Measurements from ENCODE around the gene MAB21L4.

GRCh38 chr2:240850756-240851077 is 45.2 kb downstream of the MAB21L4 start:
- no peak for TF ChIP-seq CTCF (IDR thresholded peaks at IDR 0.05)
- no peak for TF ChIP-seq POLR2AphosphoS5 (IDR thresholded peaks at IDR 0.05; ENCODE audit: low read depth, low read length)
- TF ChIP-seq USF2 (IDR thresholded peaks at IDR 0.05; ENCODE audit: borderline replicate concordance, low read depth, low read length), result no peak
- no peak for TF ChIP-seq EP300 (IDR thresholded peaks at IDR 0.05; ENCODE audit: borderline replicate concordance in 1 of 2, low read depth in 1 of 2, low read length in 1 of 2)
- no peak for TF ChIP-seq CHD2 (IDR thresholded peaks at IDR 0.05; ENCODE audit: low read length, partially characterized antibody)
- TF ChIP-seq TCF12 (IDR thresholded peaks at IDR 0.05), result no peak
- TF ChIP-seq JUND (IDR thresholded peaks at IDR 0.05), result no peak
- no peak for TF ChIP-seq MEF2A (IDR thresholded peaks at IDR 0.05; ENCODE audit: borderline replicate concordance, low read depth)
- TF ChIP-seq USF1 (IDR thresholded peaks at IDR 0.05; ENCODE audit: borderline replicate concordance, low read depth), result no peak
- TF ChIP-seq SMC3 (IDR thresholded peaks at IDR 0.05; ENCODE audit: low read depth, low read length), result no peak
- no peak for TF ChIP-seq REST (IDR thresholded peaks at IDR 0.05; ENCODE audit: low read depth, low read length)
